ENCODE measurements around the gene KLHL17. TPM values are rescaled to one million over a fixed set of nuclear protein-coding genes. Genes with fewer than 3 reads are reported as not detected.

Gene KLHL17
- total RNA-seq, 2 experiments from 2014 or later = 28.6 to 31.7 TPM

GRCh38 chr1:927234-927633 is 33.1 kb upstream of the KLHL17 start:
- no peak for DNase-seq
- Mint-ChIP-seq H3K9me3 (no peaks in the 10 kb centered on the region), H3K4me1 (peaks cover 8% of the 10 kb centered on the region), H3K27ac (no peak overlapping the region), H3K27me3 (peaks cover 34% of the 10 kb centered on the region), H3K4me3 (no peak overlapping the region), H3K36me3 (ENCODE audit: low read depth) (no peaks in the 10 kb centered on the region)
- ChIA-PET CTCF (no interaction called here), POLR2A (no interaction called here)

DNA sequence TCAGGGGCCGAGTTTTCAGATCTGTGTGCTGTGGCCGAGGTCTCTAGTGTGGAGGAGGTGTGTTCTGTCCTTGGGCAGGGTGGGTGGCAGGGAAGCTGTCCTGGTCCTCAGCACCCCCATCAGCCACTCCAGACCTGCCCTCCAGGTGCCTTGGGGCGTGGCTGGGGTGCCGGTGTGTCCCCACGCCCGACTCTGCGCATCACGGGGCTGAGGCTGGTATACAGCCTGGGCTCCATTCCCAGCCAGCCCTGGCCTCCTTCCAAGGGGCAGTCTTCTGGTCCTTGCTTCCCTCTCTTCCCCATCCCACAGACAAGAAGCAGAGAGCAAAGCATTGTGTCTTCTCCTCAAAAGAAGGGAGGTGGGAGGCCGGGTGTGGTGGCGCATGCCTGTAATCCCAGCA is 32.6 kb upstream of the KLHL17 start:
- Mint-ChIP-seq H3K4me3 (no peak overlapping the region), H3K9me3 (no peaks in the 10 kb centered on the region), H3K36me3 (ENCODE audit: low read depth) (no peaks in the 10 kb centered on the region), H3K27me3 (peaks cover 29% of the 10 kb centered on the region), H3K27ac (no peak overlapping the region), H3K4me1 (peaks cover 8% of the 10 kb centered on the region)
- no peak for DNase-seq
- CTCF ChIA-PET = no interaction called here
- POLR2A ChIA-PET = no interaction called here

GRCh38 chr1:928825-929661 is 31.3 kb upstream of the KLHL17 start:
- Mint-ChIP-seq H3K9me3 (no peaks in the 10 kb centered on the region), H3K27ac (no peak overlapping the region), H3K36me3 (ENCODE audit: low read depth) (no peaks in the 10 kb centered on the region), H3K4me1 (peaks cover 4% of the 10 kb centered on the region), H3K4me3 (no peak overlapping the region), H3K27me3 (peaks cover 21% of the 10 kb centered on the region)
- ChIA-PET CTCF (no interaction called here), POLR2A (interaction anchor here (1.1 kb wide), 1 partner anchor 9 kb away, joined by 3 read pairs; no protein-coding TSS in a partner anchor)
- DNase-seq = no peak

DNA sequence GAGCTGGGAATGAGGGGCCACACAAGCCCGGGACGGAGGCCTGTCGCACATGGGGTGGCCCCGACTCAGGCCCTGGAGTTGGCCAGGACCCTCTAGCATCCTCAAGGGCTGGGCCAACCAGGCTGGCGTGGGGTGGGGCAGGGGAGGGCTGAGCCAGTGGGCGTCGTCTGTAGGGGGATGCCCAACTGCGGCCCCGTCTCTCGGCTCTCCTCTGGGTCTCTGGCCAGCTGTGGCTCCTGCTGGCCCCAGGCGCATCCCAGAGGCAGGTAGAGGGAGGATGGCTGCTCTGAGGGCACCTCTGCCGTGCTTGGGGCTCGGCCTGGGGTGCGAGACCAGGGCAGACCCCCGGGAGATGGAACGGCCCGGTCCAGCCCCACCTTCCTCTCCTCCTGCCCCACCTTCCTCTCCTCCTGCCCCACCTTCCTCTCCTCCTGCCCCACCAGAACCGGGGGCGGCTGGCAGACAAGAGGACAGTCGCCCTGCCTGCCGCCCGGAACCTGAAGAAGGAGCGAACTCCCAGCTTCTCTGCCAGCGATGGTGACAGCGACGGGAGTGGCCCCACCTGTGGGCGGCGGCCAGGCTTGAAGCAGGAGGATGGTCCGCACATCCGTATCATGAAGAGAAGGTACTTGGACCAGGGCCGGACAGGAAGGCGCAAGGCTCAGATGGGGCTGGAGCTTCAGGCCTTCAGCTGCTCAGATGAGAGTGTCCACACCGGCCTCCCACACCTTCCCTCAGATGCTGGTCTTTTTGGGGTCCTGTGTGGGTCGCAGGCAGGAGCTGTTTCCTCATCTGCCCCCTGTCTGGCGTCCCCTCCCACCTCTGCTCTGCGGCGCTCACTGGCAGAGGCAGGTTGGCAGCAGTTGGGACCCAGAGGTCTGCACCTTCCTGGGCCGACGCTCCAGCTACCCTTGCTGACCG is 30.4 kb upstream of the KLHL17 start:
- H3K27me3 Mint-ChIP-seq = peaks cover 23% of the 10 kb centered on the region
- H3K27ac Mint-ChIP-seq = no peak overlapping the region
- peaks cover 4% of the 10 kb centered on the region for H3K4me1 Mint-ChIP-seq
- H3K9me3 Mint-ChIP-seq = no peaks in the 10 kb centered on the region
- DNase-seq = no peak
- ChIA-PET POLR2A (no interaction called here), CTCF (no interaction called here)
- no peak overlapping the region for H3K4me3 Mint-ChIP-seq
- H3K36me3 Mint-ChIP-seq (ENCODE audit: low read depth) = no peaks in the 10 kb centered on the region

GRCh38 chr1:930633-931138 is 29.7 kb upstream of the KLHL17 start:
- ChIA-PET CTCF (no interaction called here), POLR2A (no interaction called here)
- no peak for DNase-seq
- no peaks in the 10 kb centered on the region for H3K9me3 Mint-ChIP-seq
- H3K27ac Mint-ChIP-seq = no peak overlapping the region
- H3K36me3 Mint-ChIP-seq (ENCODE audit: low read depth) = no peaks in the 10 kb centered on the region
- peaks cover 4% of the 10 kb centered on the region for H3K4me1 Mint-ChIP-seq
- H3K4me3 Mint-ChIP-seq = no peak overlapping the region
- H3K27me3 Mint-ChIP-seq = peaks cover 28% of the 10 kb centered on the region

GRCh38 chr1:931380-932172 is 28.8 kb upstream of the KLHL17 start:
- peaks cover 19% of the 10 kb centered on the region for H3K27me3 Mint-ChIP-seq
- DNase-seq = no peak
- no peaks in the 10 kb centered on the region for H3K4me1 Mint-ChIP-seq
- H3K4me3 Mint-ChIP-seq = no peak overlapping the region
- H3K27ac Mint-ChIP-seq = no peak overlapping the region
- H3K36me3 Mint-ChIP-seq (ENCODE audit: low read depth) = no peaks in the 10 kb centered on the region
- ChIA-PET CTCF (no interaction called here), POLR2A (interaction anchor here (1.0 kb wide), 1 partner anchor 9 kb away, joined by 3 read pairs; no protein-coding TSS in a partner anchor)
- no peaks in the 10 kb centered on the region for H3K9me3 Mint-ChIP-seq

- Mint-ChIP-seq H3K4me1 (no peaks in the 10 kb centered on the region), H3K4me3 (no peak overlapping the region), H3K36me3 (ENCODE audit: low read depth) (no peaks in the 10 kb centered on the region), H3K27me3 (peaks cover 19% of the 10 kb centered on the region), H3K9me3 (no peaks in the 10 kb centered on the region), H3K27ac (no peak overlapping the region)
- ChIA-PET CTCF (no interaction called here), POLR2A (interaction anchor here (1.0 kb wide), 1 partner anchor 9 kb away, joined by 3 read pairs; no protein-coding TSS in a partner anchor)
- no peak for DNase-seq
These were observed 28.2 kb upstream of the KLHL17 start for GRCh38 chr1:932173-932510.

DNA sequence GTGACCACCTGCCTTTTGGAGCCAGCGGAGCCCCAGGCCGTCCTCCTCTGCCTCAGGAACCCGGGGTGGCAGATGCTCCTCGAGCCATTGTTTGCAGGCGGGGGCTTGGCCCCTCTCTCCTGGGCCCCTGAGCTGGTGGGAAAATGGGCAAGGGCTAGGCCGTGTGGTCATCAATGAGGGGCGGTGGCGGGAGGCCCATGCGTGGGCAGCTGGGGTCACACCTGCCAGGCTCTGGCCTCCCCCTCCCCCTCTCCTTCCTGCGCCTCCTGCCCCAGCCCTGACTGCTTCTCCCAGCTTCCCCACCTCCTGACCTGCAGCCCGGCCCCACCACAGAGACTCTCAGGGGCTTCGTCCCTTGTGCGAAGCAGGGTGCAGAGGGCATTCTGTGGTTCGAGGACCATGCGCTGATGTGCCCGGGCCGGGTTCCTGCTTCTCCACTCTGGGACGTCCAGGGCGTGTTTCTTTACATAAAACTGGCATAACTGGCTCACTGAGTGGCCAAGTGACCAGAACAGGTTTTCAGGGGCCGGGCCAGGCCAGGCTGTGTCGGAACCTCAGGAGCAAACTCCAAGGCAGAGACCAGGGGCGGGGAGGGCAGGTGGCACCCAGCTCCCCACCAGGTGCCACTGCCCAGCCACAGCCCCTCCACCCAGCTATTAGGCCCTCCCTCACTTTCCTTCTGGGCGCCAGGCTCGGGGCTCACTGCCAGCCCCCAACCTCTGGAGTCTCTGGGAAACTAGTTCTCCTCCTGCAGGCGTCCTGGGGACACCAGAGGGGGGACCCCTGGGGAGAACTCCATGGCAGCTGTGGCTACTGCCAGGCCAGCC is 27.4 kb upstream of the KLHL17 start:
- no peaks in the 10 kb centered on the region for H3K9me3 Mint-ChIP-seq
- no peaks in the 10 kb centered on the region for H3K4me1 Mint-ChIP-seq
- no peaks in the 10 kb centered on the region for H3K36me3 Mint-ChIP-seq (ENCODE audit: low read depth)
- no peak for DNase-seq
- H3K27ac Mint-ChIP-seq = no peak overlapping the region
- peaks cover 17% of the 10 kb centered on the region for H3K27me3 Mint-ChIP-seq
- ChIA-PET POLR2A (no interaction called here), CTCF (no interaction called here)
- no peak overlapping the region for H3K4me3 Mint-ChIP-seq

- Mint-ChIP-seq H3K27ac (no peak overlapping the region), H3K27me3 (peaks cover 23% of the 10 kb centered on the region), H3K36me3 (ENCODE audit: low read depth) (no peaks in the 10 kb centered on the region), H3K9me3 (no peaks in the 10 kb centered on the region), H3K4me3 (no peak overlapping the region), H3K4me1 (no peaks in the 10 kb centered on the region)
- DNase-seq = no peak
- POLR2A ChIA-PET = no interaction called here
- CTCF ChIA-PET = no interaction called here
These were observed 26.8 kb upstream of the KLHL17 start for GRCh38 chr1:933603-933940.

GRCh38 chr1:934991-935750 is 25.2 kb upstream of the KLHL17 start:
- CTCF ChIA-PET = no interaction called here
- POLR2A ChIA-PET = no interaction called here
- DNase-seq = no peak
- H3K9me3 Mint-ChIP-seq = no peaks in the 10 kb centered on the region
- H3K4me3 Mint-ChIP-seq = no peak overlapping the region
- H3K4me1 Mint-ChIP-seq = no peaks in the 10 kb centered on the region
- H3K36me3 Mint-ChIP-seq (ENCODE audit: low read depth) = no peaks in the 10 kb centered on the region
- peaks cover 31% of the 10 kb centered on the region for H3K27me3 Mint-ChIP-seq
- no peak overlapping the region for H3K27ac Mint-ChIP-seq

DNA sequence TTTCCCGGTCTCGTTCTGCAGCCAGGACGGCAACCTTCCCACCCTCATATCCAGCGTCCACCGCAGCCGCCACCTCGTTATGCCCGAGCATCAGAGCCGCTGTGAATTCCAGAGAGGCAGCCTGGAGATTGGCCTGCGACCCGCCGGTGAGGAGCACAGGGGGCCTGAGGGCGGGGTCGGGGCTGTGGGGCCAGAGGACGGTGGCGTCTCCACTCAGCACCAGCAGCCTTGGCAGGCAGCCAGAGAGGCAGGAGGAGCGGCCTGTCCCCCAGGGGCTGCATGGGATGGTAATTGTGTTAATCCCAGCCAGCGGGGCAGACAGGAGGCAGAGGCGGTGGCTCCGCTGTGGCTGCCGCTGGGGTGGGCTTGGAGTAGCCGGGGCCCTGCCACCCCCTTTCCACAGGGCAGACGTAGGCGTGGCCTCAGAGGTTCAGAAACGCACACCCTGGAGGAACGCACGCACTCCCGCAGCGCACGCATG is 24.6 kb upstream of the KLHL17 start:
- no peak for DNase-seq
- Mint-ChIP-seq H3K27ac (no peak overlapping the region), H3K36me3 (ENCODE audit: low read depth) (no peaks in the 10 kb centered on the region), H3K4me1 (peaks cover 3% of the 10 kb centered on the region), H3K27me3 (peaks cover 36% of the 10 kb centered on the region), H3K4me3 (no peak overlapping the region), H3K9me3 (no peaks in the 10 kb centered on the region)
- CTCF ChIA-PET = no interaction called here
- POLR2A ChIA-PET = no interaction called here

Measured in activated CD4-positive, alpha-beta memory T cell treated with anti-CD3 and anti-CD28 coated beads, Interleukin-2, amount 10 ng/mL, durations not matched to agents 7 days and 5 days (primary cell).